H1 (cell line): ENCODE measurements around the gene SLC17A5. TPM values are rescaled to one million over a fixed set of nuclear protein-coding genes. Genes with fewer than 3 reads are reported as not detected.

Experiments used
- BCL11A ChIP-seq, 2 experiments: IDR thresholded peaks; one replicate each; pipeline ENCODE4 v1.6.1; 2011; ENCODE audit warnings: low read depth in 2 of 2, low read length in 2 of 2, mild to moderate bottlenecking in 2 of 2
- POLR2AphosphoS5 ChIP-seq: IDR thresholded peaks from 2 replicates; pipeline ENCODE4 v1.6.1; 2011; ENCODE audit warnings: low read depth, low read length
- RAD21 ChIP-seq, 2 experiments: IDR thresholded peaks in 1 of 2; conservative IDR thresholded peaks in 1 of 2; 2 replicates each; pipeline ENCODE4 v1.6.1; 2011; ENCODE audit warnings: low read depth in 2 of 2, low read length in 2 of 2, improper control_type of control experiment in 1 of 2, inconsistent platforms in 1 of 2, mild to moderate bottlenecking in 1 of 2, moderate library complexity in 1 of 2
- SRF ChIP-seq: IDR thresholded peaks from 2 replicates; pipeline ENCODE4 v1.6.1; 2011; ENCODE audit warnings: mild to moderate bottlenecking, low read depth, low read length, moderate library complexity
- TCF12 ChIP-seq: IDR thresholded peaks from 2 replicates; pipeline ENCODE4 v1.6.1; 2011; ENCODE audit warnings: low read depth, mild to moderate bottlenecking, low read length
- polyA plus RNA-seq, 7 experiments: library from polyadenylated mRNA; depleted of rRNA in 3 of 7; stranded (reverse) in 5 of 7; unstranded in 2 of 7; fragments of >200 nt in 5 of 7; fragments of 200-250 nt in 2 of 7; gene quantifications; 1 replicate in 5 of 7; 2 replicates in 1 of 7; 4 replicates in 1 of 7; pipeline versions ENCODE4 v1.2.1 to v1.2.3, GENCODE V29; 2011 to 2013; ENCODE audit warnings: missing spikeins in 2 of 7, mixed read lengths in 2 of 7
- total RNA-seq: library from RNA; stranded (reverse); fragmentation: NEBNext Ultra II Directional; extraction: Animal tissue kit (Norgen Biotek cat#: 25700); gene quantifications from 2 replicates; pipeline ENCODE4 v1.2.1, GENCODE V29; 2021
- TF ChIP-seq, protein P1 (sequence below): fragments of 300-600 bp; sonication (generic); IDR thresholded peaks from 2 replicates; pipeline ENCODE4 v1.7.1; 2012; ENCODE audit warnings: low read length, moderate library complexity, mild to moderate bottlenecking, inconsistent platforms; ENCODE audit not compliant: insufficient replicate concordance
- TF ChIP-seq, protein P2 (sequence below): IDR thresholded peaks from 2 replicates; pipeline ENCODE4 v1.6.1; 2012; ENCODE audit warnings: inconsistent platforms

SLC17A5 gene
- total and polyA plus RNA-seq, 2 of the 8 experiments (the other 6 are each of a cell fraction or from before 2014, with no cell fraction given) = 11.0 to 11.9 TPM

DNA sequence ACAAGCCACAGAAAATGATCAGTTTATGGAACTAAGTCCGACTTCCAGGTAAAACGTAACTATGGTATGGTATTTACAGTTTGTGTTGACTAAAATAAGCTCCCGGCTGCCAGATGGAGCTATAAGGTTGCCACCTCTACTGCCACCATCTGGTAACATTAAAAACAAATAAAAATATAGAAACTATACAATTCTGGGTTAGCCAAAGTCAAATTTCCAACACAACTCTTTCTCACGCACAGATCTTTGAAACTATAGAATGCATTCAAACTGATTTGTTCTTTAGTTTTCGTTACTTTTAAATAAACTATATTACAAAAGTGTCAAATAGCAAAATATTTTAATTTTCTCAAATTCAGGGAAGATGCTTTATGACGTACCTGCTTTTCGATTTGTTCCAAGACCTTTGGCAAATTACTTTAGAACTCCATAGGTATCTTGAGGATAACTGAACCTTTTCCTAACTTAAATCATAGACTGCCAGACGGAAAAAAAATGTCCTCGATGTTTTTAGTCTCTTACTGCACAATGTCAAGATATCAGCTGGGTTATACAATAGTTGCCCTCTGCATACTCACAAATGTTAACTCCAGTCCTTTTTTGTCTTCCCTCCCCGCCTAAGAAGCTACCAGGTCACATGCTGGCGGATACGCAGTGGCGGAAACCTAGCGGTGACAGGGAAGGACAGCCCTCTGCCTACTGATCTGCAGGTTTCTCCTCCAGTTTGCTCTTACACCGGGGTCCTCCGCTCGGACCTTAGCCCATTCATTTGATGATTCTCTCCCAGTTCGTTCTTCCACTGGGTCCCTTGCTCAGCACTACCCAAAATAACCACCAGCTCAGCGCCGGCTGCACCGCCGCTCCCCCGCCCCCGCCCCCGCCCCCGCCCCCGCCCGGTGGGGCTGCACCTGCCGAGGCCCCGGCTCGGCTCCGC lies 888 bp downstream of the SLC17A5 start (continued):
- TF ChIP-seq, protein P1, sequence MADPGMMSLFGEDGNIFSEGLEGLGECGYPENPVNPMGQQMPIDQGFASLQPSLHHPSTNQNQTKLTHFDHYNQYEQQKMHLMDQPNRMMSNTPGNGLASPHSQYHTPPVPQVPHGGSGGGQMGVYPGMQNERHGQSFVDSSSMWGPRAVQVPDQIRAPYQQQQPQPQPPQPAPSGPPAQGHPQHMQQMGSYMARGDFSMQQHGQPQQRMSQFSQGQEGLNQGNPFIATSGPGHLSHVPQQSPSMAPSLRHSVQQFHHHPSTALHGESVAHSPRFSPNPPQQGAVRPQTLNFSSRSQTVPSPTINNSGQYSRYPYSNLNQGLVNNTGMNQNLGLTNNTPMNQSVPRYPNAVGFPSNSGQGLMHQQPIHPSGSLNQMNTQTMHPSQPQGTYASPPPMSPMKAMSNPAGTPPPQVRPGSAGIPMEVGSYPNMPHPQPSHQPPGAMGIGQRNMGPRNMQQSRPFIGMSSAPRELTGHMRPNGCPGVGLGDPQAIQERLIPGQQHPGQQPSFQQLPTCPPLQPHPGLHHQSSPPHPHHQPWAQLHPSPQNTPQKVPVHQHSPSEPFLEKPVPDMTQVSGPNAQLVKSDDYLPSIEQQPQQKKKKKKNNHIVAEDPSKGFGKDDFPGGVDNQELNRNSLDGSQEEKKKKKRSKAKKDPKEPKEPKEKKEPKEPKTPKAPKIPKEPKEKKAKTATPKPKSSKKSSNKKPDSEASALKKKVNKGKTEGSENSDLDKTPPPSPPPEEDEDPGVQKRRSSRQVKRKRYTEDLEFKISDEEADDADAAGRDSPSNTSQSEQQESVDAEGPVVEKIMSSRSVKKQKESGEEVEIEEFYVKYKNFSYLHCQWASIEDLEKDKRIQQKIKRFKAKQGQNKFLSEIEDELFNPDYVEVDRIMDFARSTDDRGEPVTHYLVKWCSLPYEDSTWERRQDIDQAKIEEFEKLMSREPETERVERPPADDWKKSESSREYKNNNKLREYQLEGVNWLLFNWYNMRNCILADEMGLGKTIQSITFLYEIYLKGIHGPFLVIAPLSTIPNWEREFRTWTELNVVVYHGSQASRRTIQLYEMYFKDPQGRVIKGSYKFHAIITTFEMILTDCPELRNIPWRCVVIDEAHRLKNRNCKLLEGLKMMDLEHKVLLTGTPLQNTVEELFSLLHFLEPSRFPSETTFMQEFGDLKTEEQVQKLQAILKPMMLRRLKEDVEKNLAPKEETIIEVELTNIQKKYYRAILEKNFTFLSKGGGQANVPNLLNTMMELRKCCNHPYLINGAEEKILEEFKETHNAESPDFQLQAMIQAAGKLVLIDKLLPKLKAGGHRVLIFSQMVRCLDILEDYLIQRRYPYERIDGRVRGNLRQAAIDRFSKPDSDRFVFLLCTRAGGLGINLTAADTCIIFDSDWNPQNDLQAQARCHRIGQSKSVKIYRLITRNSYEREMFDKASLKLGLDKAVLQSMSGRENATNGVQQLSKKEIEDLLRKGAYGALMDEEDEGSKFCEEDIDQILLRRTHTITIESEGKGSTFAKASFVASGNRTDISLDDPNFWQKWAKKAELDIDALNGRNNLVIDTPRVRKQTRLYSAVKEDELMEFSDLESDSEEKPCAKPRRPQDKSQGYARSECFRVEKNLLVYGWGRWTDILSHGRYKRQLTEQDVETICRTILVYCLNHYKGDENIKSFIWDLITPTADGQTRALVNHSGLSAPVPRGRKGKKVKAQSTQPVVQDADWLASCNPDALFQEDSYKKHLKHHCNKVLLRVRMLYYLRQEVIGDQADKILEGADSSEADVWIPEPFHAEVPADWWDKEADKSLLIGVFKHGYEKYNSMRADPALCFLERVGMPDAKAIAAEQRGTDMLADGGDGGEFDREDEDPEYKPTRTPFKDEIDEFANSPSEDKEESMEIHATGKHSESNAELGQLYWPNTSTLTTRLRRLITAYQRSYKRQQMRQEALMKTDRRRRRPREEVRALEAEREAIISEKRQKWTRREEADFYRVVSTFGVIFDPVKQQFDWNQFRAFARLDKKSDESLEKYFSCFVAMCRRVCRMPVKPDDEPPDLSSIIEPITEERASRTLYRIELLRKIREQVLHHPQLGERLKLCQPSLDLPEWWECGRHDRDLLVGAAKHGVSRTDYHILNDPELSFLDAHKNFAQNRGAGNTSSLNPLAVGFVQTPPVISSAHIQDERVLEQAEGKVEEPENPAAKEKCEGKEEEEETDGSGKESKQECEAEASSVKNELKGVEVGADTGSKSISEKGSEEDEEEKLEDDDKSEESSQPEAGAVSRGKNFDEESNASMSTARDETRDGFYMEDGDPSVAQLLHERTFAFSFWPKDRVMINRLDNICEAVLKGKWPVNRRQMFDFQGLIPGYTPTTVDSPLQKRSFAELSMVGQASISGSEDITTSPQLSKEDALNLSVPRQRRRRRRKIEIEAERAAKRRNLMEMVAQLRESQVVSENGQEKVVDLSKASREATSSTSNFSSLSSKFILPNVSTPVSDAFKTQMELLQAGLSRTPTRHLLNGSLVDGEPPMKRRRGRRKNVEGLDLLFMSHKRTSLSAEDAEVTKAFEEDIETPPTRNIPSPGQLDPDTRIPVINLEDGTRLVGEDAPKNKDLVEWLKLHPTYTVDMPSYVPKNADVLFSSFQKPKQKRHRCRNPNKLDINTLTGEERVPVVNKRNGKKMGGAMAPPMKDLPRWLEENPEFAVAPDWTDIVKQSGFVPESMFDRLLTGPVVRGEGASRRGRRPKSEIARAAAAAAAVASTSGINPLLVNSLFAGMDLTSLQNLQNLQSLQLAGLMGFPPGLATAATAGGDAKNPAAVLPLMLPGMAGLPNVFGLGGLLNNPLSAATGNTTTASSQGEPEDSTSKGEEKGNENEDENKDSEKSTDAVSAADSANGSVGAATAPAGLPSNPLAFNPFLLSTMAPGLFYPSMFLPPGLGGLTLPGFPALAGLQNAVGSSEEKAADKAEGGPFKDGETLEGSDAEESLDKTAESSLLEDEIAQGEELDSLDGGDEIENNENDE = peak; percentile 63
- TF ChIP-seq, protein P2, sequence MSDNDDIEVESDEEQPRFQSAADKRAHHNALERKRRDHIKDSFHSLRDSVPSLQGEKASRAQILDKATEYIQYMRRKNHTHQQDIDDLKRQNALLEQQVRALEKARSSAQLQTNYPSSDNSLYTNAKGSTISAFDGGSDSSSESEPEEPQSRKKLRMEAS = peak; percentile 47; the same call in 1 of the 2 replicates
- 0 out of 2 replicates have a peak, but pooled peaks have one; percentile 19 for TF ChIP-seq POLR2AphosphoS5
- no peak for TF ChIP-seq TCF12
- no peak for TF ChIP-seq BCL11A (IDR thresholded peaks at IDR 0.05; ENCODE audit: low read depth in 2 of 2, low read length in 2 of 2)
- TF ChIP-seq RAD21 (IDR thresholded peaks at IDR 0.05 in 1 of 2, conservative IDR thresholded peaks at IDR 0.05 in 1 of 2; ENCODE audit: low read depth in 2 of 2, low read length in 2 of 2) = peak; percentile 43 to 55
- no peak for TF ChIP-seq SRF
